Muscle layer of colon (tissue), 2 donors: Measurements from ENCODE around the gene DIAPH1.

Experiments used
- H3K27ac ChIP-seq: one replicate; pipeline ENCODE4 v1.7.0; 2013; ENCODE audit warnings: low read depth, mild to moderate bottlenecking, low read length, moderate library complexity
- H3K27me3 ChIP-seq, 2 donors: one replicate each; pipeline ENCODE4 v1.7.0; 2013; ENCODE audit warnings: low read length in 2 of 2, mild to moderate bottlenecking in 2 of 2; ENCODE audit not compliant: insufficient read depth in 2 of 2, control insufficient read depth in 1 of 2
- H3K36me3 ChIP-seq: one replicate; pipeline ENCODE4 v1.7.0; 2013; ENCODE audit warnings: mild to moderate bottlenecking, low read length; ENCODE audit not compliant: insufficient read depth
- H3K4me1 ChIP-seq: one replicate; pipeline ENCODE4 v1.7.0; 2013; ENCODE audit warnings: mild to moderate bottlenecking, low read length; ENCODE audit not compliant: insufficient read depth
- H3K4me3 ChIP-seq, 2 donors: one replicate each; pipeline ENCODE4 v1.7.0; 2013; ENCODE audit warnings: low read length in 2 of 2, low read depth in 1 of 2, mild to moderate bottlenecking in 1 of 2, moderate library complexity in 1 of 2
- H3K9ac ChIP-seq: one replicate; pipeline ENCODE4 v1.7.0; 2013; ENCODE audit warnings: low read length
- H3K9me3 ChIP-seq: one replicate; pipeline ENCODE4 v1.7.0; 2013; ENCODE audit warnings: mild to moderate bottlenecking, low read length
- donor health status: abdominal sarcoma.
- donor health status: Adenocarcinoma of cecum.

DIAPH1 gene

DNA sequence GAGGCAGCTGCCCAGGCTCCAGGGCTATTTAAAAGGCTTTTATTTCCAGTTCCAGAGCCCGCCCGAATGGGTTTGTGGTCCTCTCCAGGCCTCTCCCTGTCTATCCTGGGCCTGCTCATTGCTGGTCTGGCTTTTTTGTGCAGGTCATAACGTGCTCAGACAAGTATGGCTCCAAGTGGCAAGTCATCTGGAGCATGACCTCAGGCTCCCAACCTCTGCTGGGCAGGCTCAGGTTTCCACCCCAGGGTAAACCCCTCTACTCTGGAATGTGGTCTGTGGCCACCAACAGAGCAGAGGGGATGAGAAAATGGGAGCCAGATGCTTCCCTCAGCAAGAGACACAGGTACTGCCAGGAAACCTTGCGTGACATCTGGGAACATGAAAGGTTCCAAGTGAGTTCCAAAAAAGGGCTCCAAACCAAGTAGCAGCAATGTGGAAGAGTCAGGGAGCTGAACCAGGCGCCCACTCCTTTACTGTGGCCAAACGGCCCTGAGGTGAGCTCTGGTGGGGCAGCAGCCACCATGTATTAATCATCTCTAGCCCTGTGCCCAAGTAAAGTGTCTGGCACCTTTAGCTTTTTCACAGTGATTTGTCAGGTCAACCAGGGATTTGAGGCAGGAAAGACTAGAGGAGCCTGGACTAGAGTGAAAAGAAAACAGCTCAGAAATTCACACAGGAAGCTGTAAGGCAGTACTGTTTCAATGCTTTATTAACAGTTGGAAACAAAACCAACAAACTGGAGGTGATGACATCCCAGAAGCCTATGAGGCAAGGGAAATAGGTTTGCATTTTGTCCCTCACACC lies 104.3 kb downstream of the DIAPH1 start:
- peaks cover 24% of the 10 kb centered on the region for H3K36me3 ChIP-seq
- H3K27ac ChIP-seq, result peak overlapping the region; percentile 88
- no peaks in the 10 kb centered on the region for H3K9me3 ChIP-seq
- H3K4me3 ChIP-seq, result peak overlapping the region; percentile 83 to 92
- no peaks in the 10 kb centered on the region for H3K27me3 ChIP-seq
- H3K4me1 ChIP-seq, result peaks cover 30% of the 10 kb centered on the region
- H3K9ac ChIP-seq, result peak overlapping the region; percentile 66

DNA sequence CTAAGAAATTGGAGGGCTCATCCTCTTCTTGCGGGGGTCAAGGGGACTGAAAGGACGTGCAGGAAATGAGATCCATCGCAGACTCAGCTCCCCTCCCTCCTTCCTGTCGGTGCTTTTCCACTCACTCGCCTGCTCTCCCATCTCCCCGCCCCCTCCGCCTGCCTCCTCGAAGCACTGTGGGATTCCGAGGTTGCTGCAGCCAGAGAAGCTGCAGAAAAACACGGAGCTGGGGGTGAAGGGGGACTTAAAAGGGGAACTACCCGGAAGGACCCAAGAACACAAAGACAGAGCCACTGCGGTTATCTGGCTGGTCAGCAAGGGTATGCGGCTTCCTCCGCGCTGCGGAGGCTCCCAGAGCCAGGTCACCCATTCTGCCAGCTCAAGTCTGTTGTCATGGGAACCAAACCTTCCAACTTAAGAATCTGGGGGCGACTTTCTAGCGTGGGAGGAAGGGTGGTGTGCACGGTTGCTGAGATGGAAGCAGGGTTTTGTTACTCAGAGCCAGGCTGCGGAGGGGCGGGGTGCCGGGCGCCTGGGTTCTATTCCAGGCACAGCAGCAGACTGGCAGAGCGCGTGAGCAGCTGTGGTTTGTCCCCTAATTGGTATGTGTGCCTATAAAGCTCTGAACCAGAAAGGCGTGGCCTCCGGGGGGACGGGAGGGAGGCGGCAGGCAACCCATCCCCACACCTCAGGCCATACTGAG lies 105.0 kb downstream of the DIAPH1 start:
- peak overlapping the region; percentile 66 for H3K9ac ChIP-seq
- H3K36me3 ChIP-seq, result peaks cover 24% of the 10 kb centered on the region
- H3K4me1 ChIP-seq, result peaks cover 36% of the 10 kb centered on the region
- peak overlapping the region; percentile 88 for H3K27ac ChIP-seq
- no peaks in the 10 kb centered on the region for H3K9me3 ChIP-seq
- H3K27me3 ChIP-seq, result no peaks in the 10 kb centered on the region
- peak overlapping the region; percentile 83 to 92 for H3K4me3 ChIP-seq

DNA sequence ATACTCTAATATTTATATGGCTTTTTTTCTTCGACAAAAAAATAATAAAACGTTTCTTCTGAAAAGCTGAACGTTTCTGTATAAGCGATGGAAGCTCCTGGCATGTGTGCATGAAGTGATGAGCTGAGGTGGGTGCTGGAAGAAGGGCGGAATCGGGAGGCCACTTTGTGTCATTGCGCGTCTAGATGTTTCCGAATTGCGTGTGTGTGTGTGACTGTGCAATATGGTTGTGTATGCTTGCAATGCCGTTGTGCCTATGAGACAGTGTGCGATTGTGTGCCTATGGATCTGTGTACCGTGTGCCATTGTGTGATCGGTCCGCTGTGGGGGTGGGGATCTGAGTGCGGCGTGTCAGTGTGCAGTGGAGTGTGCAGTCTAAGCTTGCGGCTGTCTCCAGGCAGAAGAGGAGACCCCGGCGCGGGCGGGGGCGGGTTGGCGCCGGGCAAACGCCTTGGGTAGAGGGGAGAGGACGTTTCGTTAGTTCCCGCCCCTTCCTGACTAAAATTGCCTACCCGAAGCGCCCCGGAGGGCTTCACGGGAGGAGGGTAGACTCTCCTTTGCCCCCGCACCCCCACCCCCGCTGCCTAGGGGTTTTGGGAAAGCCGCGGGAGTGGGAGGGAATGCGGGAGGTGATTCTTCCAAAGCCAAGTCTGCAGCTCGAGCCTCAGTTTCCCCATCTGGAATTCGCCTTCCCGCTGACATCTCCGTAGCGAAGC lies 105.7 kb downstream of the DIAPH1 start:
- Histone ChIP-seq H3K9me3 (no peaks in the 10 kb centered on the region), H3K36me3 (peaks cover 24% of the 10 kb centered on the region), H3K27me3 (no peaks in the 10 kb centered on the region), H3K4me1 (peaks cover 42% of the 10 kb centered on the region), H3K27ac (peak overlapping the region; percentile 88), H3K4me3 (peak overlapping the region; percentile 83 to 92), H3K9ac (peak overlapping the region; percentile 66)

DNA sequence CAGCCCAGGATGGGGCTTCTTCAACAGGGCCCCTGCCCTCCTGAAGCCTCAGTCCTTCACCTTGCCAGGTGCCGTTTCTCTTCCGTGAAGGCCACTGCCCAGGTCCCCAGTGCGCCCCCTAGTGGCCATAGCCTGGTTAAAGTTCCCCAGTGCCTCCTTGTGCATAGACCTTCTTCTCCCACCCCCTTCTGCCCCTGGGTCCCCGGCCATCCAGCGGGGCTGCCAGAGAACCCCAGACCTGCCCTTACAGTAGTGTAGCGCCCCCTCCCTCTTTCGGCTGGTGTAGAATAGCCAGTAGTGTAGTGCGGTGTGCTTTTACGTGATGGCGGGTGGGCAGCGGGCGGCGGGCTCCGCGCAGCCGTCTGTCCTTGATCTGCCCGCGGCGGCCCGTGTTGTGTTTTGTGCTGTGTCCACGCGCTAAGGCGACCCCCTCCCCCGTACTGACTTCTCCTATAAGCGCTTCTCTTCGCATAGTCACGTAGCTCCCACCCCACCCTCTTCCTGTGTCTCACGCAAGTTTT lies 106.3 kb downstream of the DIAPH1 start:
- H3K4me3 ChIP-seq, result peak overlapping the region; percentile 83 to 92
- no peaks in the 10 kb centered on the region for H3K27me3 ChIP-seq
- H3K9ac ChIP-seq, result peak overlapping the region; percentile 66
- no peaks in the 10 kb centered on the region for H3K9me3 ChIP-seq
- peaks cover 24% of the 10 kb centered on the region for H3K36me3 ChIP-seq
- peaks cover 48% of the 10 kb centered on the region for H3K4me1 ChIP-seq
- peak overlapping the region; percentile 88 for H3K27ac ChIP-seq

DNA sequence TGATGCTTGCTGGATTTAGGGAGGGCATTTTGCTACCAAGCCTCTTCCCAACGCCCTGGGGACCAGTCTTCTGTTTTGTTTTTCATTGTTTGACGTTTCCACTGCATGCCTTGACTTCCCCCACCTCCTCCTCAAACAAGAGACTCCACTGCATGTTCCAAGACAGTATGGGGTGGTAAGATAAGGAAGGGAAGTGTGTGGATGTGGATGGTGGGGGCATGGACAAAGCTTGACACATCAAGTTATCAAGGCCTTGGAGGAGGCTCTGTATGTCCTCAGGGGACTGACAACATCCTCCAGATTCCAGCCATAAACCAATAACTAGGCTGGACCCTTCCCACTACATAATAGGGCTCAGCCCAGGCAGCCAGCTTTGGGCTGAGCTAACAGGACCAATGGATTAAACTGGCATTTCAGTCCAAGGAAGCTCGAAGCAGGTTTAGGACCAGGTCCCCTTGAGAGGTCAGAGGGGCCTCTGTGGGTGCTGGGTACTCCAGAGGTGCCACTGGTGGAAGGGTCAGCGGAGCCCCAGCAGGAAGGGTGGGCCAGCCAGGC lies 107.0 kb downstream of the DIAPH1 start:
- Histone ChIP-seq H3K4me1 (peaks cover 54% of the 10 kb centered on the region), H3K36me3 (peaks cover 22% of the 10 kb centered on the region), H3K9ac (no peak overlapping the region), H3K9me3 (no peaks in the 10 kb centered on the region), H3K27ac (peak overlapping the region; percentile 88), H3K4me3 (peak overlapping the region in 1 of 2 donors; percentile 92), H3K27me3 (no peaks in the 10 kb centered on the region)

DNA sequence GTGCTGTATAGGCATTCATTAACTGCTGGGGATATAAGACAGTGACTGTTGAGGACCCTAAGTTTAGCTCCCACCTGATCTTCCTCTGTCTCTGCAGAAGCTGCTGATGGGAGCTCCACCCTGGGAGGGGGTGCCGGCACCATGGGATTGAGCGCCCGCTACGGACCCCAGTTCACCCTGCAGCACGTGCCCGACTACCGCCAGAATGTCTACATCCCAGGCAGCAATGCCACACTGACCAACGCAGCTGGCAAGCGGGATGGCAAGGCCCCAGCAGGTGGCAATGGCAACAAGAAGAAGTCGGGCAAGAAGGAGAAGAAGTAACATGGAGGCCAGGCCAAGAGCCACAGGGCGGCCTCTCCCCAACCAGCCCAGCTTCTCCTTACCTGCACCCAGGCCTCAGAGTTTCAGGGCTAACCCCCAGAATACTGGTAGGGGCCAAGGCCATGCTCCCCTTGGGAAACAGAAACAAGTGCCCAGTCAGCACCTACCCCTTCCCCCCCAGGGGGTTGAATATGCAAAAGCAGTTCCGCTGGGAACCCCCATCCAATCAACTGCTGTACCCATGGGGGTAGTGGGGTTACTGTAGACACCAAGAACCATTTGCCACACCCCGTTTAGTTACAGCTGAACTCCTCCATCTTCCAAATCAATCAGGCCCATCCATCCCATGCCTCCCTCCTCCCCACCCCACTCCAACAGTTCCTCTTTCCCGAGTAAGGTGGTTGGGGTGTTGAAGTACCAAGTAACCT lies 107.8 kb downstream of the DIAPH1 start:
- Histone ChIP-seq H3K9ac (no peak overlapping the region), H3K9me3 (no peaks in the 10 kb centered on the region), H3K4me1 (peaks cover 59% of the 10 kb centered on the region), H3K27me3 (no peaks in the 10 kb centered on the region), H3K27ac (no peak overlapping the region), H3K4me3 (no peak overlapping the region), H3K36me3 (peaks cover 14% of the 10 kb centered on the region)

DNA sequence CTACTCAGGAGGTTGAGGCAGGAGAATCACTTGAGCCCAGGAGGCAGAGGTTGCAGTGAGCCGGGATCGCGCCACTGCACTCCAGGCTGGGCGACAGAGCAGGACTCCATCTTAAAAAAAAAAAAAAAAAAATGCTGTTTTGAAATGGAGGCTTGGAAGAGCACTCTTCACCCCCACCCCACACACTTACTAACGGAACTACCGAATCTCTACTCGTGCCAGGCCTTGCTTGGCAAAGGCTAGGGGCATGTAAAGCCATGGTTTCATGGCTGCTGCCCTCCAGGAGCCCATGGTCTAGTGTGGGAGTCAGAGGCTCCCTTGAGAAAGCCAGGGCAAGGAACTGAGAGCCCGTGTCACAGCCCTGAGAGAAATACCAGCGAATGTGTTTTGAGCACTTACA lies 108.6 kb downstream of the DIAPH1 start:
- Histone ChIP-seq H3K4me3 (no peak overlapping the region), H3K9me3 (no peaks in the 10 kb centered on the region), H3K4me1 (peaks cover 50% of the 10 kb centered on the region), H3K27ac (no peak overlapping the region), H3K9ac (no peak overlapping the region), H3K27me3 (no peaks in the 10 kb centered on the region), H3K36me3 (peaks cover 22% of the 10 kb centered on the region)

DNA sequence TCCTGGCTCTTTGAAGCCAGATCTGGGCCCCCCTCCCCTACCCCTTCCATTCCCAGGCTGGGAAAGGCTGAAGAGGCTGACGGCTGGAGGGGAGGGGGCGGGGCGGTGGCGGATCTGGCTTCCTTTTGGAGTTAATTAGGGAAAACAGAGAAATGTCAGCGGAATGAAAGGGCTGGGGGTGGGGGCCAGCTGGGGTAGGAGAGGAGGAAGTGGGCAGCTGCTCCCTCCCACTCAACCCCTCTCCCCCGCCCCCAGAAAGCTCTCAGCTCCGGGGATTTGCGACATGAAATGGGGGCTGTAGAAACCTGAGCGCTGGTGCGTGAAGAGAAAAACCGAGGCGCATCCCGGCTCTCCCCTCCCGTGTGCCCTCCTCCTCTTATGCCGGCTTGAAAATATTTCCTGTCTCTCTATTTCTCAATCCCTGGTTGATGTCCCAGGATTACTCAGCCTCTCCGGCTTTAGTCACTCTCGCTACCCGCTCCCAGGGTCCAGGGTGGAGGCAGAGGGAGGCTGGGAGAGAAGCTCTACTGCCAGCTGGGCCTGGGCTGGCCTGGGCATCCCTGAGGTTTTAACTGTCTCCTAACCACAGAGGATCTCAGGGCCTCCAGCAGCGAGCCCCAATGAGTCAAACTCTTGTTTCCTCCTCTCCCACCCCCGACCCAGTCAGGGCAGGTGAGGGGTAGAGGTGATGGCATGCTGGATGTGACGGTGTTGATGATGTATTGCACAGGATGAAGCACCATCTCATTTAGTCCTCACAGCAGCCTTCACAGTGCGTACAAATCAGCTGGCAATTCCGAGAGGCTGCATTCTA lies 109.8 kb downstream of the DIAPH1 start:
- peaks cover 39% of the 10 kb centered on the region for H3K4me1 ChIP-seq
- H3K36me3 ChIP-seq, result peaks cover 23% of the 10 kb centered on the region
- no peak overlapping the region for H3K9ac ChIP-seq
- no peaks in the 10 kb centered on the region for H3K9me3 ChIP-seq
- H3K4me3 ChIP-seq, result peak overlapping the region; percentile 24 to 45
- no peaks in the 10 kb centered on the region for H3K27me3 ChIP-seq
- peak overlapping the region; percentile 72 for H3K27ac ChIP-seq

DNA sequence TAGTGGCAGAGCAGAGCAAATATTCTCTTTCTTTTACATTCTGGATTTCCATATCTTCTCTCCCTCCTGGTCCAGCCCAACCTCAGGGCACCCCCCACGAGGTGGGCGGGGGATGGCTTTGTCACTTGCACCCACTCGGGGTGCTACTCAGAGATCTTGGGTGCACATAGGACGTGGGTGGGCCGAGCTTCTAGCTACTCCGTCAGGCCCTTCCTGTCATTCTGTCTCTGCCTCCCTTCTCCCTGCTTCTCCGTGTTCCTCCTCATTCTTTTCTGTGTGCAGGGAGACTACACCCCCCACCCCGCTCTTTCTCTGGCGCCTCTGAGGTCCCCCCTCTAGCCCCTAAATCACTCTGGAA lies 110.4 kb downstream of the DIAPH1 start:
- Histone ChIP-seq H3K4me1 (peaks cover 38% of the 10 kb centered on the region), H3K4me3 (peak overlapping the region; percentile 24 to 45), H3K9ac (no peak overlapping the region), H3K36me3 (peaks cover 23% of the 10 kb centered on the region), H3K27me3 (no peaks in the 10 kb centered on the region), H3K27ac (peak overlapping the region; percentile 72), H3K9me3 (no peaks in the 10 kb centered on the region)
